Stimulated activated effector memory CD8-positive, alpha-beta T cell treated with anti-CD3 and anti-CD28 coated beads, Interleukin-12 subunit alpha, Interleukin-12 subunit beta, amount 100 ng/mL, for 72 hours (primary cell): Measurements from ENCODE around the gene CACNA1C.

ENCODE experiments used
- ATAC-seq: fragments of 150-1000 bp; cut with Tn5 transposase; 2 replicates; pipeline ENCODE4 v1.10.0; 2021
- DNase-seq, 2 donors: peaks; one replicate each; pipeline ENCODE4 v3.0.0; 2021 to 2022; ENCODE audit warnings: low spot score in 2 of 2
- H3K27ac Mint-ChIP-seq: one replicate; pipeline ENCODE4 v1.8.0; 2022; ENCODE audit warnings: mild to moderate bottlenecking, mixed read lengths
- H3K36me3 Mint-ChIP-seq: one replicate; pipeline ENCODE4 v1.8.0; 2022; ENCODE audit warnings: mild to moderate bottlenecking, mixed read lengths
- H3K4me1 Mint-ChIP-seq: one replicate; pipeline ENCODE4 v1.8.0; 2022; ENCODE audit warnings: mixed read lengths
- H3K4me3 Mint-ChIP-seq: one replicate; pipeline ENCODE4 v1.8.0; 2022; ENCODE audit warnings: mild to moderate bottlenecking, mixed read lengths
- H3K9me3 Mint-ChIP-seq: one replicate; pipeline ENCODE4 v1.8.0; 2022; ENCODE audit warnings: mixed read lengths

Gene CACNA1C

DNA sequence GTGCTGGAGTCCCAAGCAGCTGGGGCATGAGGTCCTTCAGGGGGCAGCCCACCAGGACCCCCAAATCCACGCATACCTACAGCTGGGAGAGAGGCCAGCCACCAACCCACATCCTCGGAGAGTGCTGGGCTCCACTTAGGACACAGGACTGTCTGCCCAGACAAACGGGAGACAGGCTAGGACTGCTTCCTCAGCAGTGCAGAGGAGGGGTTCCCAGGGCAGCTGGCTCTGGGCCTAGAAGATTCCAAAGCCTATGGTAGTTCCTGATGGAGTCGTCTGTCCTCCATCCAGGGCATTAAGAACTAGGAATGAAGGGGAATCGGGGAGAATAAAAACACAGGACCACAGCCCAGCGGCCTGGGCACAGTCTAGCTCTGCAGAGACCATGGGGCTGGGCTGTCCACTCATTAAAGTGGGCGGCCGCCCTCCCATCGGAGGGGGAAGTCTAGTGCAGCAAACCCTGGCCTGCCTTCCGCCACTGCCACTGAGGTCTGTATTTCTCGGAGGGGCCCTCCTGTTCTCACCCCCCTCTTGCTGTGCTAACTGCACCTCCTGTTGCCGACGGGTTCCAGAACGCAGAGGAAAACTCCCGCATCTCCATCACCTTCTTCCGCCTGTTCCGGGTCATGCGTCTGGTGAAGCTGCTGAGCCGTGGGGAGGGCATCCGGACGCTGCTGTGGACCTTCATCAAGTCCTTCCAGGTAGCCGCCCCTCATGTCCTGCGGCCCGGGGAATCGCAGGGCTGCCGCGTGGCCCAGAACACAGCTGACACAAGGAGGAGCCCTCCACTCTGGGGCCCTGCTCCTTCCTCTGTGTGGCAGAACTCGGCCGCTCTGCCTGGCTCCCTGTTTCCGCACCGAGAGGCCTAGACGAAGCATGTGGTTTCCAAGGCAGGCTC, 598.5 kb downstream of the CACNA1C start:
- H3K9me3 Mint-ChIP-seq = no peaks in the 10 kb centered on the region
- H3K4me1 Mint-ChIP-seq = no peaks in the 10 kb centered on the region
- DNase-seq (no peak), ATAC-seq (no peak)
- H3K36me3 Mint-ChIP-seq = no peaks in the 10 kb centered on the region
- H3K4me3 Mint-ChIP-seq = no peak overlapping the region
- H3K27ac Mint-ChIP-seq = no peak overlapping the region

GRCh38 chr12:2652011-2652400, 599.2 kb downstream of the CACNA1C start:
- ATAC-seq = no peak
- Mint-ChIP-seq H3K4me1 (no peaks in the 10 kb centered on the region), H3K27ac (no peak overlapping the region)

GRCh38 chr12:2652401-2653081, 599.8 kb downstream of the CACNA1C start:
- ATAC-seq = no peak
- no peaks in the 10 kb centered on the region for H3K9me3 Mint-ChIP-seq

More at GRCh38 chr12:2652011-2652400, 599.2 kb downstream of the CACNA1C start:
- H3K4me3 Mint-ChIP-seq = no peak overlapping the region
- DNase-seq = no peak
- H3K9me3 Mint-ChIP-seq = no peaks in the 10 kb centered on the region
- H3K36me3 Mint-ChIP-seq = no peaks in the 10 kb centered on the region

DNA sequence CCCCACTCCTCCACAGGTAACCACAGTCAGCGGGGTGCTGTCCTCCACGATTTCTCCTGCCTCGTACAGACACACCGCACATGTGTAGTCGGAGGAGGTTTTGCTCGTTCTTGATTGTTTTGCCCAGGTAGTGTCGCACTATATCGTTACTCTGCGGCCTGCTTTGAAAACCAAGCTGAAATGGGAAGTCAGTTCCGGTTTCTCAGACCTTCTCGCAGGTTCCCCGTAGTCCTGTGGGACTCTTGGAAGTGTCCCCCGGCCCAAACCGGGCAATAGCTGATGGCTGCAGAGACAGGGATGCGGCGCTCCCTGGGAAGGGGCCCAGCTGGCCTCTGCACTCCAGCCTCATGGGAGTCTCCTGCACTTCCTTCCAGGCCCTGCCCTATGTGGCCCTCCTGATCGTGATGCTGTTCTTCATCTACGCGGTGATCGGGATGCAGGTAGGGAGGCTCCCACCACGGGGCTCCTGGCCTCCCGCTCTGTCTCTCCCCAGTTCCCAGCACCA, 600.7 kb downstream of the CACNA1C start:
- Mint-ChIP-seq H3K4me3 (no peak overlapping the region), H3K36me3 (no peaks in the 10 kb centered on the region), H3K27ac (no peak overlapping the region), H3K9me3 (no peaks in the 10 kb centered on the region), H3K4me1 (no peaks in the 10 kb centered on the region)
- no peak for ATAC-seq
- no peak for DNase-seq

More at GRCh38 chr12:2652401-2653081, 599.8 kb downstream of the CACNA1C start:
- no peak for DNase-seq
- H3K4me3 Mint-ChIP-seq = no peak overlapping the region
- no peaks in the 10 kb centered on the region for H3K4me1 Mint-ChIP-seq
- H3K36me3 Mint-ChIP-seq = no peaks in the 10 kb centered on the region
- H3K27ac Mint-ChIP-seq = no peak overlapping the region

DNA sequence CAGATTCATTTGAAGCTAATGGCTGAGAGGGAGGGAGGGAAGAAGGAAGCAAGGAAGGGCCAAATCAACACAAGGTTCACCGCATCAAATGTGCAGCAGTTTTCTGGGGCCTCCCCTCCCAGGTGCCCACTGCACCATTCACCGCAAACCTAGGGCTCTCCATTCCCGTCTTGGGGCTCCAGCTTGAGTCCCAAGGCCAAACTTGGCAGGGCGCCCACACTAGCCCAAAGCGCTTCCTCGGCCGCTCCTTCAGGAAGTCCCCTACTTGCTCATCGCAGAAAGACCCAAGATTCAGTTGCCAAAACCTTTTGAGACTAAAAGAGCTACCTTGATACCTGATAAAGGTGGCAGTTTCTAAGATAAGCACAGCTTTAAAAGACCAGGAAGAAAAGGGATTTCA, 601.5 kb downstream of the CACNA1C start:
- Mint-ChIP-seq H3K4me3 (no peak overlapping the region), H3K27ac (no peak overlapping the region), H3K9me3 (no peaks in the 10 kb centered on the region), H3K36me3 (no peaks in the 10 kb centered on the region), H3K4me1 (no peaks in the 10 kb centered on the region)
- ATAC-seq (no peak), DNase-seq (no peak)

DNA sequence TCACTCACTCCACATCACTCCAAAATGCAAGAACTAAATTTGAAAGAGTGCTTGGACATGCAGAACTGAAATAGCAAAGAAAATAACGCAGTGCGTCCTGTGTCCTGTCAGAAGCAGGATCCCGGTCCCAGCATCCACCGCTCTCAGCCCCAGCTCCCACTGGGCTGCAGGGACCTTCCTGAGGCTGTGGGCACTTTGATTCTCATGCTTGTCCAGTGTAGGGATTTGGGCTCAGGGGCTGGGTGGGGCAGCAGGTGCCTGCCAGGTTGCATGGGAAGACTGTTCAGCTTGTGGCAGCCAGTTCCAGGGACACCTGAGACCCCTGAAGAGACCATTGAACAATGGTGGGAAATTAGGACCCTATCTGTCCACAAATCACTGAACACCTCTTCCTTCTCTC, 602.0 kb downstream of the CACNA1C start:
- H3K27ac Mint-ChIP-seq = no peak overlapping the region
- H3K4me1 Mint-ChIP-seq = no peaks in the 10 kb centered on the region
- DNase-seq (no peak), ATAC-seq (no peak)
- no peak overlapping the region for H3K4me3 Mint-ChIP-seq
- no peaks in the 10 kb centered on the region for H3K9me3 Mint-ChIP-seq
- no peaks in the 10 kb centered on the region for H3K36me3 Mint-ChIP-seq

DNA sequence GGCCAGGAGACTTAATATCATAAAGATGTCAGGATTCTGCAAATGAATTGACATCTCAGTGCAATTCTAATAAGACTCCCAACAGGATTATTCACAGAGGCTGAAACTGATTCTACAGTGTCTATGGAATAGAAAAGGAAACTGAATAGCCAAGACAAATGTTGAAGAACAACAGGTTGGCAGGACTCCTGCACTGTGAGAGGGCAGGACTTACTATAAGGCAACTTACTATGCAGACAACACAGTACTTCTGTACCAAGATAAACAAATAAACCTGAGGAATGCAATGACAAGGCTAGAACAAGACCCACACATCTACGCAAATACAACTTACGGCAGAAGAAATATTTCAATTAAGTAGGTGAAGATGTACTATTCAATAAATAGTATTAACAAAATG, 609.7 kb downstream of the CACNA1C start:
- ATAC-seq = no peak
- Mint-ChIP-seq H3K4me3 (no peak overlapping the region), H3K9me3 (no peaks in the 10 kb centered on the region), H3K4me1 (no peaks in the 10 kb centered on the region), H3K27ac (no peak overlapping the region), H3K36me3 (no peaks in the 10 kb centered on the region)
- DNase-seq = no peak

- Mint-ChIP-seq H3K27ac (no peak overlapping the region), H3K9me3 (no peaks in the 10 kb centered on the region), H3K36me3 (no peaks in the 10 kb centered on the region), H3K4me1 (no peaks in the 10 kb centered on the region), H3K4me3 (no peak overlapping the region)
- no peak for DNase-seq
- no peak for ATAC-seq
These were observed 612.2 kb downstream of the CACNA1C start for GRCh38 chr12:2664721-2665577.

DNA sequence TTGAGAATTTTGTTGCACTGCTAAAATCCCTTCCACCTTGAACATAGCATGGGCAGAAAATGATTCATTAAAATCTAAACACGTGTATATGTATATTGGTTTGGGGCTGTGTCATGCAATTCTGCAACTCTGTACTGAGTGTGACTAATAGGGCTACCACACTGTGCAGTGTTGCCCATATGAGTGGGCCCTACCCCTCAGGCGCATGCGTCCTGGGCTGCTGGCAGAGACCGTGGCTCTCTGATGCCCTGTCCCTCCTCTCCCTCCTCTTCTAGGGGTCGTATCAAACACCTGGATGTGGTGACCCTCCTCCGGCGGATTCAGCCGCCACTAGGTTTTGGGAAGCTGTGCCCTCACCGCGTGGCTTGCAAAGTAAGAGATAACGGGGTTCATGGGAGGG, 613.6 kb downstream of the CACNA1C start:
- Mint-ChIP-seq H3K4me3 (no peak overlapping the region), H3K4me1 (no peaks in the 10 kb centered on the region), H3K27ac (no peak overlapping the region), H3K36me3 (no peaks in the 10 kb centered on the region), H3K9me3 (no peaks in the 10 kb centered on the region)
- DNase-seq (no peak), ATAC-seq (peak; percentile 96)

DNA sequence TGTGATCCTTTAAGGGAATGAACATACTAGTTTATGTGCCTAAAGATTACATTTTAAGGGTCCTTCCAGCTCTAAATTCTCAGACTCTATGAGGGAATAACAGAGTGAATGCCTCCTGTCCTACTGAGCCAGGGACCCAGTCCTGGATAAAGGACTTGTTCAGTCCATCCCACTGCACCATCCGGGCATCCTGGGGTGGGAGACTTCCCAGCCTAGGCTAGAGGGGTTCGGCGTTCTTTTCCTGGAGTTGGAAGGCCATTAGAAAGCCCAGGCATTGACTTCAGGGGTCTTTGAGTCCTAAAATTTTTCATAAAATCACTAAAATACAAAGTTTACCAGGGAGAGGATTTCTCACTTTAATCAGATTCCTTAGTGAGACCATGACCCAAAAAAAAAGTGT, 614.1 kb downstream of the CACNA1C start:
- no peak overlapping the region for H3K4me3 Mint-ChIP-seq
- H3K36me3 Mint-ChIP-seq = no peaks in the 10 kb centered on the region
- H3K9me3 Mint-ChIP-seq = no peaks in the 10 kb centered on the region
- no peak for DNase-seq
- no peaks in the 10 kb centered on the region for H3K4me1 Mint-ChIP-seq
- H3K27ac Mint-ChIP-seq = no peak overlapping the region
- ATAC-seq = no peak

- ATAC-seq = no peak
- H3K4me3 Mint-ChIP-seq = no peak overlapping the region
- DNase-seq = no peak
- no peak overlapping the region for H3K27ac Mint-ChIP-seq
- no peaks in the 10 kb centered on the region for H3K9me3 Mint-ChIP-seq
- no peaks in the 10 kb centered on the region for H3K36me3 Mint-ChIP-seq
- no peaks in the 10 kb centered on the region for H3K4me1 Mint-ChIP-seq
These were observed 615.1 kb downstream of the CACNA1C start for GRCh38 chr12:2667716-2668440.

DNA sequence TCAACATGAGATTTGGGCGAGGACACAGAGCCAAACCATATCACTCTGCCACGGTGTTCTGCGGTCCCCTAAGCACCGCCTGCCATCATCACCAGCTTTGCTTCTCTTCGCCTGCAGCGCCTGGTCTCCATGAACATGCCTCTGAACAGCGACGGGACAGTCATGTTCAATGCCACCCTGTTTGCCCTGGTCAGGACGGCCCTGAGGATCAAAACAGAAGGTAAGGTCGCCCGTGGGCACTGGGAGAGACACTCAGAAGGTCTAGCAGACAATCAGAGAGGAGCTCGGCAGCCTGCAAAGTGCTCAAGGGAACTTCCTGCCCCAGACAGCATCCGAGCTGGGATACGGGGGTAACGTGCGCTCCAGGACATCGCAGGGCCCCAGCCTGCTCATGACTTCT, 616.0 kb downstream of the CACNA1C start:
- Mint-ChIP-seq H3K4me1 (no peaks in the 10 kb centered on the region), H3K36me3 (no peaks in the 10 kb centered on the region), H3K4me3 (no peak overlapping the region), H3K9me3 (no peaks in the 10 kb centered on the region), H3K27ac (no peak overlapping the region)
- ATAC-seq (no peak), DNase-seq (no peak)

GRCh38 chr12:2669560-2669959, 616.8 kb downstream of the CACNA1C start:
- Mint-ChIP-seq H3K4me3 (no peak overlapping the region), H3K4me1 (no peaks in the 10 kb centered on the region), H3K9me3 (no peaks in the 10 kb centered on the region), H3K27ac (no peak overlapping the region), H3K36me3 (no peaks in the 10 kb centered on the region)
- DNase-seq (no peak), ATAC-seq (no peak)

GRCh38 chr12:2672863-2673262, 620.1 kb downstream of the CACNA1C start:
- no peak overlapping the region for H3K4me3 Mint-ChIP-seq
- H3K36me3 Mint-ChIP-seq = no peaks in the 10 kb centered on the region

More at GRCh38 chr12:2672863-2673262, 620.1 kb downstream of the CACNA1C start:
- ATAC-seq = no peak
- Mint-ChIP-seq H3K9me3 (no peaks in the 10 kb centered on the region), H3K27ac (no peak overlapping the region), H3K4me1 (no peaks in the 10 kb centered on the region)
- DNase-seq = no peak
